ENCODE results near the gene SCGB3A1. TPM values are rescaled to one million over a fixed set of nuclear protein-coding genes. Genes with fewer than 3 reads are reported as not detected.

Gene SCGB3A1
- total RNA-seq, 1 experiment from 2014 or later, result not detected

GRCh38 chr5:180621311-180621710, 30.0 kb upstream of the SCGB3A1 start:
- H3K4me3 ChIP-seq (ENCODE audit: low read length), result no peak overlapping the region
- H4K20me1 ChIP-seq (ENCODE audit: low read length), result no peaks in the 10 kb centered on the region
- no peak overlapping the region for H2AFZ ChIP-seq (ENCODE audit: low read length)
- DNase-seq (no peak), ATAC-seq (no peak)
- no peak overlapping the region for H3K9ac ChIP-seq (ENCODE audit: low read length)
- no peaks in the 10 kb centered on the region for H3K4me1 ChIP-seq (ENCODE audit: insufficient read depth, low read length)
- no peaks in the 10 kb centered on the region for H3K9me2 ChIP-seq (replicated peaks; ENCODE audit: low read length)
- H3K79me2 ChIP-seq (ENCODE audit: low read length), result no peaks in the 10 kb centered on the region
- peaks cover 30% of the 10 kb centered on the region for H3K27me3 ChIP-seq (ENCODE audit: low read length)
- no peaks in the 10 kb centered on the region for H3K9me3 ChIP-seq (ENCODE audit: low read length)
- ChIA-PET CTCF (no interaction called here), POLR2A (ENCODE audit: unreplicated experiment) (no interaction called here)
- no TSS peak for BruUV-seq (replicated peaks)
- H3F3A ChIP-seq (ENCODE audit: low read length, unreplicated experiment), result no peaks in the 10 kb centered on the region
- H3K36me3 ChIP-seq (ENCODE audit: low read depth, low read length), result no peaks in the 10 kb centered on the region
- no peak overlapping the region for H3K27ac ChIP-seq (ENCODE audit: low read length)
- TF ChIP-seq EZH2phosphoT487 (IDR thresholded peaks at IDR 0.05; ENCODE audit: borderline replicate concordance, low read length) (no peak), CTCF (conservative IDR thresholded peaks at IDR 0.05; ENCODE audit: low read depth, low read length) (no peak), EZH2 (IDR thresholded peaks at IDR 0.05; ENCODE audit: low read length, unreplicated experiment) (no peak)
- intact Hi-C loops (cut with micrococcal nuclease), result no loop called here
- no peak overlapping the region for H3K4me2 ChIP-seq (ENCODE audit: low read length)

GRCh38 chr5:180620014-180620413, 28.7 kb upstream of the SCGB3A1 start:
- no TSS peak for BruUV-seq (replicated peaks)
- CTCF ChIA-PET, result no interaction called here

GRCh38 chr5:180619563-180619915, 28.2 kb upstream of the SCGB3A1 start:
- ATAC-seq (no peak), DNase-seq (no peak)
- Histone ChIP-seq H2AFZ (ENCODE audit: low read length) (no peak overlapping the region), H4K20me1 (ENCODE audit: low read length) (no peaks in the 10 kb centered on the region), H3K4me1 (ENCODE audit: insufficient read depth, low read length) (no peaks in the 10 kb centered on the region), H3K36me3 (ENCODE audit: low read depth, low read length) (no peaks in the 10 kb centered on the region), H3F3A (ENCODE audit: low read length, unreplicated experiment) (no peaks in the 10 kb centered on the region), H3K27ac (ENCODE audit: low read length) (no peak overlapping the region), H3K9me2 (replicated peaks; ENCODE audit: low read length) (no peaks in the 10 kb centered on the region), H3K9me3 (ENCODE audit: low read length) (no peaks in the 10 kb centered on the region), H3K4me3 (ENCODE audit: low read length) (no peak overlapping the region), H3K79me2 (ENCODE audit: low read length) (no peaks in the 10 kb centered on the region), H3K27me3 (ENCODE audit: low read length) (peaks cover 32% of the 10 kb centered on the region), H3K4me2 (ENCODE audit: low read length) (no peak overlapping the region), H3K9ac (ENCODE audit: low read length) (no peak overlapping the region)
- no TSS peak for BruUV-seq (replicated peaks)
- POLR2A ChIA-PET (ENCODE audit: unreplicated experiment), result no interaction called here
- intact Hi-C loops (cut with micrococcal nuclease), result no loop called here
- TF ChIP-seq EZH2 (IDR thresholded peaks at IDR 0.05; ENCODE audit: low read length, unreplicated experiment) (no peak), EZH2phosphoT487 (IDR thresholded peaks at IDR 0.05; ENCODE audit: borderline replicate concordance, low read length) (no peak; the same call in 1 of the 2 replicates), CTCF (conservative IDR thresholded peaks at IDR 0.05; ENCODE audit: low read depth, low read length) (no peak)
- CTCF ChIA-PET, result no interaction called here

More at GRCh38 chr5:180620014-180620413, 28.7 kb upstream of the SCGB3A1 start:
- intact Hi-C loops (cut with micrococcal nuclease), result no loop called here
- H3K27ac ChIP-seq (ENCODE audit: low read length), result no peak overlapping the region
- H3K4me3 ChIP-seq (ENCODE audit: low read length), result no peak overlapping the region
- H3K9me3 ChIP-seq (ENCODE audit: low read length), result no peaks in the 10 kb centered on the region
- ATAC-seq, result no peak; the same call in 1 of the 2 replicates
- DNase-seq, result no peak
- H3K27me3 ChIP-seq (ENCODE audit: low read length), result peaks cover 32% of the 10 kb centered on the region
- POLR2A ChIA-PET (ENCODE audit: unreplicated experiment), result no interaction called here
- no peak overlapping the region for H2AFZ ChIP-seq (ENCODE audit: low read length)
- H3F3A ChIP-seq (ENCODE audit: low read length, unreplicated experiment), result no peaks in the 10 kb centered on the region
- H3K9ac ChIP-seq (ENCODE audit: low read length), result no peak overlapping the region
- TF ChIP-seq EZH2 (IDR thresholded peaks at IDR 0.05; ENCODE audit: low read length, unreplicated experiment) (peak; percentile 38), CTCF (conservative IDR thresholded peaks at IDR 0.05; ENCODE audit: low read depth, low read length) (no peak), EZH2phosphoT487 (IDR thresholded peaks at IDR 0.05; ENCODE audit: borderline replicate concordance, low read length) (peak; percentile 16; the same call in 1 of the 2 replicates)
- no peak overlapping the region for H3K4me2 ChIP-seq (ENCODE audit: low read length)
- H3K4me1 ChIP-seq (ENCODE audit: insufficient read depth, low read length), result no peaks in the 10 kb centered on the region
- H3K79me2 ChIP-seq (ENCODE audit: low read length), result no peaks in the 10 kb centered on the region
- H3K36me3 ChIP-seq (ENCODE audit: low read depth, low read length), result no peaks in the 10 kb centered on the region
- H4K20me1 ChIP-seq (ENCODE audit: low read length), result no peaks in the 10 kb centered on the region
- no peaks in the 10 kb centered on the region for H3K9me2 ChIP-seq (replicated peaks; ENCODE audit: low read length)
